HG03103 (cell line): ENCODE measurements around the gene CDC42BPA.
"Not testable (repeated sequence)": the region's sequence is repeated elsewhere in the genome, so short reads cannot be mapped to it uniquely, and the experiment has no call there.

Source experiments
- ATAC-seq: cut with Tn5 transposase; IDR thresholded peaks from one replicate; pipeline ENCODE4 v1.9.1; 2021; ENCODE audit warnings: low read depth; ENCODE audit not compliant: unreplicated experiment

CDC42BPA gene, protein sequence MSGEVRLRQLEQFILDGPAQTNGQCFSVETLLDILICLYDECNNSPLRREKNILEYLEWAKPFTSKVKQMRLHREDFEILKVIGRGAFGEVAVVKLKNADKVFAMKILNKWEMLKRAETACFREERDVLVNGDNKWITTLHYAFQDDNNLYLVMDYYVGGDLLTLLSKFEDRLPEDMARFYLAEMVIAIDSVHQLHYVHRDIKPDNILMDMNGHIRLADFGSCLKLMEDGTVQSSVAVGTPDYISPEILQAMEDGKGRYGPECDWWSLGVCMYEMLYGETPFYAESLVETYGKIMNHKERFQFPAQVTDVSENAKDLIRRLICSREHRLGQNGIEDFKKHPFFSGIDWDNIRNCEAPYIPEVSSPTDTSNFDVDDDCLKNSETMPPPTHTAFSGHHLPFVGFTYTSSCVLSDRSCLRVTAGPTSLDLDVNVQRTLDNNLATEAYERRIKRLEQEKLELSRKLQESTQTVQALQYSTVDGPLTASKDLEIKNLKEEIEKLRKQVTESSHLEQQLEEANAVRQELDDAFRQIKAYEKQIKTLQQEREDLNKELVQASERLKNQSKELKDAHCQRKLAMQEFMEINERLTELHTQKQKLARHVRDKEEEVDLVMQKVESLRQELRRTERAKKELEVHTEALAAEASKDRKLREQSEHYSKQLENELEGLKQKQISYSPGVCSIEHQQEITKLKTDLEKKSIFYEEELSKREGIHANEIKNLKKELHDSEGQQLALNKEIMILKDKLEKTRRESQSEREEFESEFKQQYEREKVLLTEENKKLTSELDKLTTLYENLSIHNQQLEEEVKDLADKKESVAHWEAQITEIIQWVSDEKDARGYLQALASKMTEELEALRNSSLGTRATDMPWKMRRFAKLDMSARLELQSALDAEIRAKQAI (N-terminal part only)

DNA sequence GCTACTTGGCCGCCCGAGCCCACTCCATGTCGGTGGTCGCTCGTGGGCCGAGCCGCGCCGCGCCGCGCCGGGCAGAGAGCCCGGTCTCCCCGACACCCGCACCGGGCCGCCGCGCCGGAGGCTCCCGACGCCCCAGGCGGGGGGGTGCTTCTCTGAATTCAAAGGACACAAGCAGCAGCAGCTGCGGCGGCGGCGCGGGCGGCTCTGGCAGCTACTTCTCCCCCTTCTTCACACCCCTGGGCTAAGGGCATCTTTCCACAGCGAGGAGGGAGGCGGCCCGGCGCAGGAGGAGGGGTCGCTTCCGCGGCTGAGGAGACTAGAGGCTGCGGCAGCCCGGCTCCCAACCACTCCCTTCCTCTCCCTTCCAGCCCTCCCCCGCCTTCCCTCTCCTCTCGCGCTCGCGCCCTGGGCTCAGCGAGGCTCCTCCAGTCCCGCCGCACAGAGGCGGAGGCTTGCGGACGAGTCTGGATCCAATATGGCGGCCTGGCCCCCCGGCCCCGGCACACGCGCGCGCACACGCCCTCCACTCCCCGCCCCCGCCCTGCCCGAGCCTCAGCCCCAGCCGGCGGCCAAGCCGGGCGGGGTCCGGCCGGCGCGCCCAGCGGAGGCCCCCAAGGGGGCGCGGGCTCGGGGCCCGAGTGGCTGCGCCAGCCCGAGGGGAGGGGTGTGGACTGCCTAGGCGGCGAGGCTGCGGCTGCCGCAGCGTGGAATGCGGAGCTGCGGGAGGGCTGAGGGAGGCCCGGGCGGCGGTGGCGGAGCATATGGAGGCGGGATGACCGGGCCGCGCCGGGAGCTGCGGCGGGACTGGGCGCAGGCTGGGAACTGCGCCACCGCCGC lies at the start of gene CDC42BPA:
TSS of gene CDC42BPA (minus strand) at position 477 of the 837 bp plus-strand sequence. CDS start 1,310 bp downstream, outside the sequence.
- ATAC-seq: peak; percentile 40

DNA sequence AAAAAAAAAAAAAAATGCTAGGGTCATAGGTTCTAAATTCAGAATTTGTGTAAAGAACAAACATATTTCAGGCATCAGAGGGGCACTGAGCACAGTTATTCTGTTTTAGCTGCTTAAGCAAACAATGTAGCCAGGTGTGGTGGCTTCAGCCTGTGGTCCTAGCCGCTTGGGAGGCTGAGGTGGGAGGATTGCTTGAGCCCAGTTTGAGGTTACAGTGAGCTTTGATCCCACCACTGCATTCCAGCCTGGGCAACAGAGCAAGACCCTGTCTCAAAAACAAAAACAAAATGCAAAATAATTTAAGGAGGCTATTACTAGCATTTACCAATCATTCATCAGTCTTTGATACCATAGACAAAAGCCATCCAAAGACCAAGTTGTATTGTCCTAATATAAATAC lies 49.7 kb upstream of the CDC42BPA start:
- ATAC-seq: no peak

DNA sequence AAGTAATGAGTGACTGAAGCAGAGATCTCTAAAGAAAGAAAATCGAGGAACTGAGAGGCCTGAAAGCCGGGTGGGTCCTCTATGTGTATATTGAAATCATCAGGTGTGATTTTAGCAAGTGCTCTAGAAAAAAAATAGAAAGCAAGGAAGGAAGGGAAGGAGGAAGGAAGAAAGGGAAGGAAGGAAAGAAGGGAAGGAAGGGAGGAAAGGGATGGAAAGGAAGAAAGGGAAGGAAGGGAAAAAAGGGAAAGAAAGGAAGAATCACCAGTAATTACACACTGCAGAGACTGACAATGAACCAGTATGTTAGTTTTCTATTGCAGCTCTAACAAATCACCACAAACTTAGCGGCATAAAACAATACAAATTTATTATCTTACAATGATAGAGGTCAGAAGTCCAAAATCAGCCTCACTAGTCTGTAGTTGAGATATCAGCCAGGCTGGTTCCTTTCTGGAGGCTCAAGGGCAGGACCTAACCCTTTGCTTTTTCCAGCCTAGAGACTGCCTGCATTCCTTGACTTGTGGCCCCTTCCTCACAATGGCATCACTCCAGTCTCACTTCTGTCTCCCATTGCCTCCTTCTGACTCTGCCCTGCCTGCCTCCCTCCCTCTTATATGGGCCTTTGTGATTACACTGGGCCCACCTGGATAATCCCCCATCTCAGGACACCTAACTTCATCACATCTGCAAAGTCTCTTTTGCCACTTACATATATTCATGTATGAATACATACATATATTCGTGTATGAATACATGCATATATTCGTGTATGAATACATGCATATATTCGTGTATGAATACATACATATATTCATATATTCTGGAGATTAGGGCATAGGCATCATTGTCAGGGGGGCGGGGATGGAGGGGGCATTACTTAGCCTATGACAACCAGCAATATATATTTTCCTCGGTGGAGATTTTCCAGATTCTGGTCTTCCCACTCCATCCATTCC lies 47.5 kb upstream of the CDC42BPA start:
- no peak for ATAC-seq

DNA sequence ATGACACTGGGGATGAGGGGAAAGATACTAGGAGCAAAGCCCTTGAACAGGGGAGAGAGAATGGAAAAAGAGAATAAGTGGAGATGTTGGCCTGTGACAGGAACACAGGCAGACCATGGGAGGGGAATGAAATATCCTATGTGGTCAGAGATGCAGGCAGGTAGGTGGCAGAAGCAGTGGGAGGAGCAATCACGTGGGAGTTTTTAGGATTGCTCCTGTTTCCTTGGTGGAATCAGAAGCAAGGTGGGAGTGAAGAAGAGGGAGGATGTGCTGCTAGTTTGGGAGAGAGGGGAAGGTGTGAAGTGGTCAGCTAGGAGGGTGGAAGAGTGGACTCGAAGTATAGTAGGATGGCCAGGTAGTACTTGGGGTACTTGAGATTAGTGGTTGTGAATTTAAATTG lies 46.4 kb upstream of the CDC42BPA start:
- no peak for ATAC-seq

DNA sequence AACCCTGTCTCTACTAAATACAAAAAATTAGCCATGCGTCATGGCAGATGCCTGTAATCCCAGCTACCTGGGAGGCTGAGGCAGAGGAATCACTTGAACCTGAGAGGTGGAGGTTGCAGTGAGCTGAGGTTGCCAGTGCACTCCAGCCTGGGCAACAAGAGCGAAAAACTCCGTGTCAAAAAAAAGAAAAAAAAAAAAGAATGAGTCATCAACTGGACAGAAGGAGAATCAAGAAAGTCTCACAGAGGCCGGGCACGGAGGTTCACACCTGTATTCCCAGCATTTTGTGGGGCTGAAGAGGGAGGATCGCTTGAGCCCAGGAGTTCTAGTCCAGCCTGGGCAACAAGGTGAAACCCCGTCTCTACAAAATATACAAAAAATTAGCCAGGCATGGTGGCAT lies 45.5 kb upstream of the CDC42BPA start:
- ATAC-seq: no peak

DNA sequence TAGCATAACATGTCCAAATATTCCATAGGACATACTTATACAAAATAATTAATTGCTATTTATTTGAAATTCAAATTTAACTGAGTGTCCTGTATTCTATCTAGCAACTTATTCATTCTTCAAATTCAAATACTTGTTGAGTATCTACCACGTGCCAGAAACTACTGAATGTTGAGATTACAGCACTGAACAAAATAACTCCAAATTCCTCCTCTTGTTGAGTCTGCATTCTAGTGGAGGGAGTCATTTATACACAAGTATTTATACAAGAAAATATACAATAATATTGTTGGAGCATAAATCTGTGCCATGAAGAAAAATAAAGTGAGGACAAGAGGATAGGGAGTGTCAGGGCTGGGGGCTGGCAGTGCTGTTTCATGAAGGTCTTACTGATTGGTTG lies 43.7 kb upstream of the CDC42BPA start:
- no peak for ATAC-seq

DNA sequence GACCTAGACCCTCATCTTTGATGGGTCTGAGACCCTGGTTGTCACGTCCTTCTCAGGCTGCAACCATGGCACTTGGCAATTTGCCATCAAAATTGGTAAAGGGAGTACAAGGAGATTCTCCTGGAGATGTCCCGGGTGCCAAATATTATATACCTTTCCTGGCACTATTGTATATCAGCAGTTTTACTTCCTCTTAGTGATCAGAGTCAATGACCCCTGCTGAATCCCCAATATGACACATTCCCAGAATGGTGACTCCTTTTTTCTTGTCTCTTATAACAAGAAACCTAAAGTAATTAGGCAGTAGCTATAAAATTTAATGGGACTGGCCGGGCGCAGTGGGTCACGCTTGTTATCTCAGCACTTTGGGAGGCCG lies 39.6 kb upstream of the CDC42BPA start:
- no peak for ATAC-seq

DNA sequence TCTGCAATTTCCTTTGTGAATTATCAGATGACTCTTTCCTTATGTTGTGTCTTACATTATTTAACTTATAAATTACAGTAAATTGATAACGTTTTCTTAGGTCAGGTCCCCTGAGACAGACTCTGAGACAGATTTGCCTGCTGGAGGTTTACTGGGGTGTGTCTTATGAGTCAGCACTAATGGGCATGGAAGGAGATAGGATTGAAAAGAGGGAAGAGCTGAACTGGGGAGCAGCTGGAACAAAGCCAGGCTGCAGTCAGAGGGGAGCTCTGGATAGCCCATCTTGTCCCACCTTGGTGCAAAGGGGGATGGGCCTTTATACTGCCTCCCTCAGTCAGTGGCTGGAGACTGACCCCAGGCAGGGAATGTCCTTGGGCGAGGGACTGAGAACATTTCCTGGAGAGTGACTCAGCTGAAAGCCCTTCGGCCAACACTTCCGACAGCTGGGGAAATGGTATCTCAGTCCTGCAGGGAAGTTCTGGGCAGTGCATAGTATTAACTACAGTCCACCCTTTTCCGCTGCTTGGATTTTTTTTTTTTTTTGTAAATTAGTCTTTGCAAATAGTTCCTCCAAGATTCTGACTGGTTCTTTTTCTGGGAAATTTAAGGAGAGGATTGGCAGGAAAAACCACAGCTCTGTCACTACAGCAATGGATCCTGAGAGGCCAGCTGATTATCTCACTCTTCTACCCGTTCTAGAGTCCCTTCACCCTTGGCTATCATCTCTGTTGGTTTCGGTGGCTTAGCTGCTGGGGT lies 39.1 kb upstream of the CDC42BPA start:
- ATAC-seq: no peak

DNA sequence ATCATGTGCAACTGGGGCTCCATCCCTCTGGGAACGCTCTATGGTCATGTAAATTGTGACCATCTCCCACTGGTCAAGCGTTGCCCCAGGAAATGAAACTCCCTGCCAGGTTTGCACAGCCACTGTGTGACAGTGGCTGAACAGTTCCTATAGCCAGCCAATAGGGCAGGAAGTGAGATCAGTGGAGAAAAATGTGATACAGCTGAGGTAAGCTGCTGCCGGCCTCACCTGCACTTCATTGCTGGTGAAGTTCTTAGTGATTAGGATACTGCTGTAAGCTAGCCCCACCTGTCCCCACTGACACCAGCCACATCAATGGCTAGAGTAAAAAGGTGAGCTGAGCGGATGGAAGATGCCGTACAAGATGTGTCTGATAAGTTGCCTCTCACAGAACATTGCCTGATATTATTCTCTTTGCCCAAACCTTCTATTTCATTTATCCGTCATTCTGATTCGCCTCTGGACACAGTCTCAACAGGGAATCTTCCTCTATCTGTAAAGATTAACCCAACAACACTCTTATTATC lies 38.4 kb upstream of the CDC42BPA start:
- ATAC-seq: no peak

DNA sequence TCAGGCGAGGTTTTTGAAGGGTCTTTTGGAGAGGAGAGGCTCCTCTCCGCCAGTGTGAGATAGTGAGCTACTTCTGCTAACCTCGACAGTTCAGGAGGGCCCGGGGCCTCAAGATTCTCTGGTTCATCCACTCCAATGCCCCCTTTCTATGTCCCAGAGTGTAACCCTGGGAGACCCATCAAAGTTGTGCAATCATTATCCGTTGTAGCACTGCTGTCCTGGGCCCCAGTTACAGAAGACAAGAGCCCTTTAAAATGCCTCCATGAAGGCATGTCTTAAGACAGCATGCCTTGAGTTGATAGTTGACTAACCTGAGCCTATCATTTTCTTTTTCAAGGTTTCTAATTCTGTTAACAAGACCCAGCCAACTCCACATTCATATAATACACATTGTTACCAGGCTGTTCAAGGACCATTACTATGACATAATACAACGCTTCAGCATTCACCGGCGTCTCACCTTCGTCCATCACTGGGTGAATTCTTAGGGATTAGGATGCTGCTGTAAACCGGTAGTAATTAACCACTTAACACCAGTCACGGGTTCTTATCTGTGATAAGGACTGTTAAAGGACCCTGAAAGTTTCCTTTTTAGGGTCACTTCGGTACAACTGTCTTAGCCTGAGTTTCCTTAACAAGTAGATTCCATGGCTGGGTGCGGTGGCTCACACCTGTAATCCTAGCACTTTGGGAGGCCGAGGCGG lies 37.4 kb upstream of the CDC42BPA start:
- no peak for ATAC-seq

DNA sequence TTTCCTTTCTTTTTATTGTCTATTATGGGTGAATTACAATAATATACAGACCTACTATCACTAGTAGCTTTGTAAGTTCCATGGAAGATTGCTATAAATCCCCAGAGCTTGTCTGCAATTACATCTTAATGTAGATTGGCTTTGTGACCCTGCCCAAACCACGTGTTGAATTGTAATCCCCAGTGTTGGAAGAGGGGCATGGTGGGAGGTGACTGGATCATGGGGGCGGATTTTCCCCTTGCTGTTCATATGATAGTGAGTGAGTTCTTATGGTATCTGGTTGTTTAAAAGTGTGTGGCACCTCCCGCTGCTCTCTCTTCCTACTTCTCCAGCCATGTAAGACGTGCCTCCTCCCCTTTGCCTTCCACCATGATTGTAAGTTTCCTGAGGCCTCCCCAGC lies 34.9 kb upstream of the CDC42BPA start:
- ATAC-seq: no peak

DNA sequence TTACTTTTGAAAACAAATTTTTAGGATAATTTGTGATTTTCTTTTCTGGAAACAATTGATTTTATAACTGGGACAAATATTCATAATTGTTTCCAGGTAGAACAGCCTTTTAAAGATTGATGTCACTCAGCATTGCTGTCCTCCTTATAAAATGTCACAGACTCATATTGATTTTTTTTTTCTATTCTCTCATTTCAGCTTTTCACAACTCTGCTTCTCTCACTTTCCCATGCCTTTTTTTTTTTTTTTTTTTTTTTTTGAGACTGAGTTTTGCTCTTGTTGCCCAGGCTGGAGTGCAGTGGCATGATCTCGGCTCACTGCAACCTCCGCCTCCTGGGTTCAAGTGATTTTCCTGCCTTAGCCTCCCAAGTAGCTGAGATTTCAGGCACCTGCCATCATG lies 33.9 kb upstream of the CDC42BPA start:
- ATAC-seq: not testable (repeated sequence)

DNA sequence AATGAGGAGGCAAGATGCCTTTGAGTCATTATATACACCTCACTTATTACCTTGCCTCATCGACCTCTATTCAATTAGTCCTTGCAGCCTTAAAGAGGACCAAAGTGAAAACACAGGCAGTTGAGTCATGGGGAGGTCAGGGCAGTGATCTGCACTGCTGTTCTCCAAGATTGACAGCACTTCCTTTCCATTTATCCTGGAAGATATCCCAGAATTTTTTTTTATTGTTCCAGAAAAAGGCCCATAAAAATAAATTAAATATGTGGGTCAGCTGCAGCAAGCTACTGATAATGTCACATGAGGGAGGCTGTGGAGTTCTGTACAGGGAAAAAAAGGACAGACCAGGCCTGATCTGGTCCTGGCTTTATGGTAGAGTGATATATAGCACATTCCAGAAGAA lies 33.2 kb upstream of the CDC42BPA start:
- ATAC-seq: no peak

DNA sequence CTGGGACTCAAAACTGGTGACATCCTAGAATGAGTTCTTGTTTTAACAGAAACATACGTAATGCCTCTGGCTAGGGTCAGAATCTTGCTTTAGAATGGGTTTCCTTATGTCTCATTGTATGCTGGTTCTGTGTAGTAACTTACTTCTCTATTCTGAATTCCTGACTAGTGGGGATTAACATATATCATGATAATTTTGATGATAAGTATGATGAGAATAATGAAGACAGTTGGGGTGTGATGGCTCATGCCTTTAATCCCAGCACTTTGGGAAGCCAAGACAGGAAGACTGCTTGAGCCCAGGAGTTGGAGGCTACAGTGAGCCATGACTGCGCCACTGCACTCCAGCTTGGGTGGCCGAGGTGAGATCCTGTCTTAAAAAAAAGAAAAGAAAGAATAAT lies 31.7 kb upstream of the CDC42BPA start:
- no peak for ATAC-seq

DNA sequence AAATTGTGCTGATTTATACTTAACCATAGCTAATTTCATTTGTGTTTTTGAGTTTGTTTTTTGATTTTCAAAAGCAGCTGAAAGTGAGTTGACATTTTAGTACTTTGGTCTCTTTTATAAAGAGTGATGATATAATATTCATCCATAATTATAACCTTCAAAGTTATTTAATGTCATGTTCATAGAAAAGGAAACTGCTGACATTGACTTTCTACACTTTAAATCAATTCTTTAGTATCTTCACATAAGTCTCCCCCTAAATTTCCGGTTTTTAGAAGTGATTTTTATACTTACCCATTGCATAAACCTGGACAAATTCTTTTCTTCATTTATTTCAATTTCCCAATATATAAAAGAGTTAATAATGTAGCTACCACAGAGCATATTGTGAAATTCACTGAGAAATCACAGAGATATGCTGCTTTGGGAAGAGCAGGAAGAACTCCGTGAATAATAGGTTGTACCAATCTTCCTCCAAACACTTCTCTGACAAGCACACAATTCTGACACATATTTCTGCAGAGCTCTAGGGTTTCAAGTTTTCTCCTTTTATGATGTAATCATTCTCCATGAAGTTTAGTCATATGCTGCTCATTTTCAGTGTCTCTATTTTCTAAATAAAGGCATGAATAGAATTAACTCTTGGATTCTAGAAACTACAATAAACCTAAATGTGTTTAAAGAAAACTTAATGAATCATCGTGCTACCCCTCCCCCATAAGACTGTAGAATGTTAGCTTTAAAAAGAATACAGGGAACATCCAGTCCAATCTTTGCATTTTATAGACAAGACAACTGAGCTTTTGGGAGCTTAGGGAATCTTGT lies 25.6 kb upstream of the CDC42BPA start:
- ATAC-seq: no peak

DNA sequence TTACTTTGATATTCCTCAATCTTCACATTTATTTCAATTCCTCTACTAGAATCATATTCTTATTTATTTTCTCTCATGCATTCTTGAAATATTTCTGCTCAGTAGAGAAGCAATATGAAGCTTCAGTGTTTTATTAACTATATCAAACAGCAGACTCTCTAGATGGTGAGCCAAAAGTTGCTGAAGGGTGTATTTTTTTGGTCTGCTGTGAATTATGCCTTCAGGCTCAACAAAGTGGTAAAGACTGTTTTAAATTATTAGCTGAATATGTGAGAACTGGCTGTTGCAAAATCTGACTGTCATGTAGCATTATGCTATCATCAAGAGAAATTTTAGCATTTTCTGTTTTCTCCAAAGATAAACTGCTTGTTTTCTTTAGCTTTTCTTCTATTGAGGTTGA lies 24.9 kb upstream of the CDC42BPA start:
- ATAC-seq: no peak

DNA sequence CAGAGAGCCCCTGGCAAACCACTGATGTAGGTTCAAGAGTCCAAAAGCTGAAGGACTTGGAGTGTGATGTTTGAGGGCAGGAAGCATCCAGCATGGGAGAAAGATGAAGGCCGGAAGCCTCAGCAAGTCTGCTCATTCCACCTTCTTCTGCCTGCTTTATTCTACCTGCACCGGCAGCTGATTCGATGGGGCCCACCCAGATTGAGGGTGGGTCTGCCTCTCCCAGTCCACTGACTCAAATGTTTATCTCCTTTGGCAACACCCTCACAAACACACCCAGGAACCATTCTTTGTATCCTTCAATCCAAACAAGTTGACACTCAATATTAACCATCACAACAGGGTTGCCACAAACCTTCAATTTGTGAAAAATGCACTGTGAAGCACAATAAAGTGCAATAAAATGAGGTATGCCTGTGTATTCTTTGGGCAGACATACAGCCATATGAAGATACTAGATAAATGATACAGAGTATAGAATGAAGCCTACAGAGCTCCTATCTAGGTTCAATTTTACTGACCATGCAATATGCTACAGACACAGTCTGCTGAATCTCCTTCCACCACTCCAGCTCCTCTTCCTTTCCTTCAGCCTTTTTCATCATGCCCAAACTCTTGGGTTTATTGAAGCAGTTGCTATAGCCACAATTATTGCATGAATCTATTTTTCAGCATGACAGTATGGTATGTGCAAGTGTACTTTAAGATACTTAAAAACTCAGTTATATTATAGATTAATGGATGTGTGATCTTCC lies 24.0 kb upstream of the CDC42BPA start:
- no peak for ATAC-seq
